ENCODE data around the gene THADA.
A peak's percentile ranks its signal among the peaks of the same experiment; 100 is the strongest.

THADA gene

GRCh38 chr2:43198263-43198662 lies 397.6 kb downstream of the THADA start:
- Histone ChIP-seq H3K27ac (replicated peaks) (peak overlapping the region; percentile 22; the same call in 1 of the 2 replicates), H3K27me3 (ENCODE audit: insufficient read depth, poor library complexity, severe bottlenecking) (no peaks in the 10 kb centered on the region), H3K4me3 (replicated peaks; ENCODE audit: insufficient read depth, low read length) (no peak overlapping the region)
- DNase-seq (ENCODE audit: low read depth in 1 of 2, low spot score in 1 of 2): no peak
- TF ChIP-seq CTCF (IDR thresholded peaks at IDR 0.05; ENCODE audit: insufficient read depth, low read length) (no peak), POLR2AphosphoS5 (IDR thresholded peaks at IDR 0.05; ENCODE audit: low read depth) (no peak), SPI1 (IDR thresholded peaks at IDR 0.05; ENCODE audit: borderline replicate concordance, low read depth) (no peak), GABPA (IDR thresholded peaks at IDR 0.05; ENCODE audit: low read depth) (no peak)
- TF ChIP-seq, protein P1, sequence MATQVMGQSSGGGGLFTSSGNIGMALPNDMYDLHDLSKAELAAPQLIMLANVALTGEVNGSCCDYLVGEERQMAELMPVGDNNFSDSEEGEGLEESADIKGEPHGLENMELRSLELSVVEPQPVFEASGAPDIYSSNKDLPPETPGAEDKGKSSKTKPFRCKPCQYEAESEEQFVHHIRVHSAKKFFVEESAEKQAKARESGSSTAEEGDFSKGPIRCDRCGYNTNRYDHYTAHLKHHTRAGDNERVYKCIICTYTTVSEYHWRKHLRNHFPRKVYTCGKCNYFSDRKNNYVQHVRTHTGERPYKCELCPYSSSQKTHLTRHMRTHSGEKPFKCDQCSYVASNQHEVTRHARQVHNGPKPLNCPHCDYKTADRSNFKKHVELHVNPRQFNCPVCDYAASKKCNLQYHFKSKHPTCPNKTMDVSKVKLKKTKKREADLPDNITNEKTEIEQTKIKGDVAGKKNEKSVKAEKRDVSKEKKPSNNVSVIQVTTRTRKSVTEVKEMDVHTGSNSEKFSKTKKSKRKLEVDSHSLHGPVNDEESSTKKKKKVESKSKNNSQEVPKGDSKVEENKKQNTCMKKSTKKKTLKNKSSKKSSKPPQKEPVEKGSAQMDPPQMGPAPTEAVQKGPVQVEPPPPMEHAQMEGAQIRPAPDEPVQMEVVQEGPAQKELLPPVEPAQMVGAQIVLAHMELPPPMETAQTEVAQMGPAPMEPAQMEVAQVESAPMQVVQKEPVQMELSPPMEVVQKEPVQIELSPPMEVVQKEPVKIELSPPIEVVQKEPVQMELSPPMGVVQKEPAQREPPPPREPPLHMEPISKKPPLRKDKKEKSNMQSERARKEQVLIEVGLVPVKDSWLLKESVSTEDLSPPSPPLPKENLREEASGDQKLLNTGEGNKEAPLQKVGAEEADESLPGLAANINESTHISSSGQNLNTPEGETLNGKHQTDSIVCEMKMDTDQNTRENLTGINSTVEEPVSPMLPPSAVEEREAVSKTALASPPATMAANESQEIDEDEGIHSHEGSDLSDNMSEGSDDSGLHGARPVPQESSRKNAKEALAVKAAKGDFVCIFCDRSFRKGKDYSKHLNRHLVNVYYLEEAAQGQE (IDR thresholded peaks at IDR 0.05; ENCODE audit: insufficient replicate concordance, low read depth): no peak

GRCh38 chr2:43197588-43197896 lies 398.3 kb downstream of the THADA start:
- no peak for DNase-seq (ENCODE audit: low read depth in 1 of 2, low spot score in 1 of 2)
- peak overlapping the region; percentile 54 for H3K27ac ChIP-seq (replicated peaks)
- no peak for TF ChIP-seq GABPA (IDR thresholded peaks at IDR 0.05; ENCODE audit: low read depth)
- no peak for TF ChIP-seq SPI1 (IDR thresholded peaks at IDR 0.05; ENCODE audit: borderline replicate concordance, low read depth)
- TF ChIP-seq, protein P1 (IDR thresholded peaks at IDR 0.05; ENCODE audit: insufficient replicate concordance, low read depth): no peak
- TF ChIP-seq CTCF (IDR thresholded peaks at IDR 0.05; ENCODE audit: insufficient read depth, low read length): no peak
- TF ChIP-seq POLR2AphosphoS5 (IDR thresholded peaks at IDR 0.05; ENCODE audit: low read depth): no peak
- H3K4me3 ChIP-seq (replicated peaks; ENCODE audit: insufficient read depth, low read length): no peak overlapping the region
- H3K27me3 ChIP-seq (ENCODE audit: insufficient read depth, poor library complexity, severe bottlenecking): no peaks in the 10 kb centered on the region

DNA sequence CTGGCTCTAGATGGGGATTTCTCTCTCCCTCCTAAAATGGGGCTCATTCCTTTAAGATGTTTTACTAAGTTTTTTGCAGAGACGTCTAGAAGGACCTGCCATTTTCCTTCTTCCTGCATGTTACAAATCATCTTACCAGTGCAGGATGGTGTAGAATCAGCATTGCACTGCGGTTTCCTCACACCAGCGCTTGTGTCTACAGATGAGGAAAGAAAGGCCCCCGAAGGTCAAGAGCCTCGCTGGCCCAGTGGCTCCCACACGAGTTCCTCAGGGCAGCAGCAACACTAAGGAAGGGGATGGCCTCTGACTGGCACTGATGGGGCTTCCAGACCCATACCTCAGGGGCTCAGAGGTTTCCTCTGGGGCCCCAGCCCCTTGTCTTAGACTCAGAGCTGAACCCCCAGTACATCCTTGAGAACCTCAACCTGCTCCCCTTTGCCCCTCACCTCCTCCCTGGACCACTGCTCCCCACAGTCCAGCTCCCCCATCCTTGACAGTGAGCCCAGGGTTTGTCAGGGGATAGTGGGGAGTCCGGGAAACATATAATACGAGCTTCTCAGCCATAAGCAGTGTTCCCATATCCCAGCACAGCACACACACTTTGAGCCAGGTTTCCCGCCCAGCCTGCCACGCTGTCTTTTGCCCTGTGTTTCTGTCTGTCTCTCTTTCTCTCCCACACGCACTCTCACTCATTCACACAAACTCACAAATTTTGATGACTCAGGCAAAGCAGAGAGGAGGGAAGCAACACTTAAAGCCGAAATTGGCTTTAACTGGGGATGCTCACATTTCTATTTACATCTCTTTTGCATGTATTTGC lies 398.9 kb downstream of the THADA start:
- TF ChIP-seq, protein P1 (IDR thresholded peaks at IDR 0.05; ENCODE audit: insufficient replicate concordance, low read depth): no peak
- TF ChIP-seq CTCF (IDR thresholded peaks at IDR 0.05; ENCODE audit: insufficient read depth, low read length) (no peak), POLR2AphosphoS5 (IDR thresholded peaks at IDR 0.05; ENCODE audit: low read depth) (no peak), SPI1 (IDR thresholded peaks at IDR 0.05; ENCODE audit: borderline replicate concordance, low read depth) (no peak), GABPA (IDR thresholded peaks at IDR 0.05; ENCODE audit: low read depth) (no peak)
- Histone ChIP-seq H3K4me3 (replicated peaks; ENCODE audit: insufficient read depth, low read length) (no peak overlapping the region), H3K27ac (replicated peaks) (peak overlapping the region; percentile 54), H3K27me3 (ENCODE audit: insufficient read depth, poor library complexity, severe bottlenecking) (no peaks in the 10 kb centered on the region)
- DNase-seq (ENCODE audit: low read depth in 1 of 2, low spot score in 1 of 2): peak in 1 of 2 experiments; percentile 78

All from HL-60 (cell line).